ENCODE data around the gene PTPRK. TPM values are rescaled to one million over a fixed set of nuclear protein-coding genes. Genes with fewer than 3 reads are reported as not detected.
A peak's percentile ranks its signal among the peaks of the same experiment; 100 is the strongest.

PTPRK gene
- total and polyA plus RNA-seq, 2 of the 13 experiments (the other 11 are each of a cell fraction or from before 2014, with no cell fraction given) = 43.6 to 98.3 TPM

DNA sequence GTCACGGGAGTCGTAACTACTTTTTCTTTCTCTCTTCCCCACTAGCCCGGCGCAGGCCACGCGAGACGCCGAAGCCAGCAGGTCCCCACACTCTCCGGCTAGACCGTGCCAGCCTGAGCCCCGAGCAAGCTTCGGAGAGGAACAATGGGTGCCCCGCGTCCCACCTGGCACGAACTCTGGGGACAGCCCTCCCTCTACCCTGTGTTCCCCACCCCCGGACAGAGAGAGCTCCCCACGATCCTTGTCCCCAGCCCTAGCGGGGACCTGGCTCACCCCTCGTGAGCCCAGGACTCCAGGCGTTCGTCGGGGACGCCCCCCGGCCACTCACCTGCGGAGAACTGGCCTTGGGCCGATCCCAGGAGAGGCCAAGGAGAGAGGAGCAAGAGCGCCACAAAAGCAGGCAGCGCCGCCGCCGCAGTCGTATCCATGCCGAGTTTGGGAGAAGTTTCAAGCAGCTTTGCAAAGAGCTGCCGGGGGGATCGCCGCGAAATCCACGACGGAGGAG, 416 bp downstream of the PTPRK start (continued):
- TF ChIP-seq, protein P1, sequence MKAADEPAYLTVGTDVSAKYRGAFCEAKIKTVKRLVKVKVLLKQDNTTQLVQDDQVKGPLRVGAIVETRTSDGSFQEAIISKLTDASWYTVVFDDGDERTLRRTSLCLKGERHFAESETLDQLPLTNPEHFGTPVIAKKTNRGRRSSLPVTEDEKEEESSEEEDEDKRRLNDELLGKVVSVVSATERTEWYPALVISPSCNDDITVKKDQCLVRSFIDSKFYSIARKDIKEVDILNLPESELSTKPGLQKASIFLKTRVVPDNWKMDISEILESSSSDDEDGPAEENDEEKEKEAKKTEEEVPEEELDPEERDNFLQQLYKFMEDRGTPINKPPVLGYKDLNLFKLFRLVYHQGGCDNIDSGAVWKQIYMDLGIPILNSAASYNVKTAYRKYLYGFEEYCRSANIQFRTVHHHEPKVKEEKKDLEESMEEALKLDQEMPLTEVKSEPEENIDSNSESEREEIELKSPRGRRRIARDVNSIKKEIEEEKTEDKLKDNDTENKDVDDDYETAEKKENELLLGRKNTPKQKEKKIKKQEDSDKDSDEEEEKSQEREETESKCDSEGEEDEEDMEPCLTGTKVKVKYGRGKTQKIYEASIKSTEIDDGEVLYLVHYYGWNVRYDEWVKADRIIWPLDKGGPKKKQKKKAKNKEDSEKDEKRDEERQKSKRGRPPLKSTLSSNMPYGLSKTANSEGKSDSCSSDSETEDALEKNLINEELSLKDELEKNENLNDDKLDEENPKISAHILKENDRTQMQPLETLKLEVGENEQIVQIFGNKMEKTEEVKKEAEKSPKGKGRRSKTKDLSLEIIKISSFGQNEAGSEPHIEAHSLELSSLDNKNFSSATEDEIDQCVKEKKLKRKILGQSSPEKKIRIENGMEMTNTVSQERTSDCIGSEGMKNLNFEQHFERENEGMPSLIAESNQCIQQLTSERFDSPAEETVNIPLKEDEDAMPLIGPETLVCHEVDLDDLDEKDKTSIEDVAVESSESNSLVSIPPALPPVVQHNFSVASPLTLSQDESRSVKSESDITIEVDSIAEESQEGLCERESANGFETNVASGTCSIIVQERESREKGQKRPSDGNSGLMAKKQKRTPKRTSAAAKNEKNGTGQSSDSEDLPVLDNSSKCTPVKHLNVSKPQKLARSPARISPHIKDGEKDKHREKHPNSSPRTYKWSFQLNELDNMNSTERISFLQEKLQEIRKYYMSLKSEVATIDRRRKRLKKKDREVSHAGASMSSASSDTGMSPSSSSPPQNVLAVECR (CRISPR knock-in tag; IDR thresholded peaks at IDR 0.05; ENCODE audit: borderline replicate concordance) = no peak; the same call in 1 of the 2 replicates
- TF ChIP-seq NR3C1 (CRISPR knock-in tag; IDR thresholded peaks at IDR 0.05) (no peak), MBD4 (IDR thresholded peaks at IDR 0.05; ENCODE audit: borderline replicate concordance, low read length) (no peak), ZNF788 (CRISPR knock-in tag; IDR thresholded peaks at IDR 0.05; ENCODE audit: borderline replicate concordance) (no peak), ZNF484 (CRISPR knock-in tag; IDR thresholded peaks at IDR 0.05; ENCODE audit: borderline replicate concordance, low read depth) (no peak; the same call in 1 of the 2 replicates), KDM5A (IDR thresholded peaks at IDR 0.05; ENCODE audit: borderline replicate concordance, low read length) (peak; percentile 50; the same call in 1 of the 2 replicates), ZFP90 (CRISPR knock-in tag; IDR thresholded peaks at IDR 0.05; ENCODE audit: borderline replicate concordance) (no peak), ZNF446 (CRISPR knock-in tag; IDR thresholded peaks at IDR 0.05) (no peak), PAX8 (CRISPR knock-in tag; IDR thresholded peaks at IDR 0.05; ENCODE audit: borderline replicate concordance) (no peak), KAT2B (IDR thresholded peaks at IDR 0.05; ENCODE audit: borderline replicate concordance, low read depth, low read length) (no peak), ZNF709 (CRISPR knock-in tag; IDR thresholded peaks at IDR 0.05) (peak; percentile 74; the same call in 1 of the 2 replicates), ADNP (CRISPR knock-in tag; IDR thresholded peaks at IDR 0.05) (no peak), ZBTB1 (CRISPR knock-in tag; IDR thresholded peaks at IDR 0.05; ENCODE audit: borderline replicate concordance) (no peak), ZNF772 (CRISPR knock-in tag; IDR thresholded peaks at IDR 0.05) (no peak), PHF5A (CRISPR knock-in tag; IDR thresholded peaks at IDR 0.05; ENCODE audit: low read depth, unreplicated experiment) (no peak), FOSL2 (CRISPR knock-in tag; IDR thresholded peaks at IDR 0.05) (no peak), HNF4G (IDR thresholded peaks at IDR 0.05; ENCODE audit: borderline replicate concordance, low read depth, low read length) (no peak), HNF4G (CRISPR knock-in tag; IDR thresholded peaks at IDR 0.05; ENCODE audit: borderline replicate concordance, low read depth) (no peak), MTF1 (CRISPR knock-in tag; IDR thresholded peaks at IDR 0.05) (no peak), ZNF468 (CRISPR knock-in tag; IDR thresholded peaks at IDR 0.05) (0 out of 2 replicates have a peak, but pooled peaks have one; percentile 23), BCL6 (CRISPR knock-in tag; IDR thresholded peaks at IDR 0.05) (no peak), EZH2 (conservative IDR thresholded peaks at IDR 0.05; ENCODE audit: low read depth, low read length) (no peak), ZNF292 (CRISPR knock-in tag; IDR thresholded peaks at IDR 0.05; ENCODE audit: borderline replicate concordance, low read depth) (peak; percentile 93)
- TF ChIP-seq, protein P2, sequence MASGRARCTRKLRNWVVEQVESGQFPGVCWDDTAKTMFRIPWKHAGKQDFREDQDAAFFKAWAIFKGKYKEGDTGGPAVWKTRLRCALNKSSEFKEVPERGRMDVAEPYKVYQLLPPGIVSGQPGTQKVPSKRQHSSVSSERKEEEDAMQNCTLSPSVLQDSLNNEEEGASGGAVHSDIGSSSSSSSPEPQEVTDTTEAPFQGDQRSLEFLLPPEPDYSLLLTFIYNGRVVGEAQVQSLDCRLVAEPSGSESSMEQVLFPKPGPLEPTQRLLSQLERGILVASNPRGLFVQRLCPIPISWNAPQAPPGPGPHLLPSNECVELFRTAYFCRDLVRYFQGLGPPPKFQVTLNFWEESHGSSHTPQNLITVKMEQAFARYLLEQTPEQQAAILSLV (CRISPR knock-in tag; IDR thresholded peaks at IDR 0.05; ENCODE audit: borderline replicate concordance) = peak; percentile 54; the same call in 1 of the 2 replicates
- TF ChIP-seq, protein P3, sequence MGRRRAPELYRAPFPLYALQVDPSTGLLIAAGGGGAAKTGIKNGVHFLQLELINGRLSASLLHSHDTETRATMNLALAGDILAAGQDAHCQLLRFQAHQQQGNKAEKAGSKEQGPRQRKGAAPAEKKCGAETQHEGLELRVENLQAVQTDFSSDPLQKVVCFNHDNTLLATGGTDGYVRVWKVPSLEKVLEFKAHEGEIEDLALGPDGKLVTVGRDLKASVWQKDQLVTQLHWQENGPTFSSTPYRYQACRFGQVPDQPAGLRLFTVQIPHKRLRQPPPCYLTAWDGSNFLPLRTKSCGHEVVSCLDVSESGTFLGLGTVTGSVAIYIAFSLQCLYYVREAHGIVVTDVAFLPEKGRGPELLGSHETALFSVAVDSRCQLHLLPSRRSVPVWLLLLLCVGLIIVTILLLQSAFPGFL (CRISPR knock-in tag; IDR thresholded peaks at IDR 0.05) = no peak

Measured in HepG2 (cell line).